ENCODE results near the gene DCAF17.

DCAF17 gene

GRCh38 chr2:171434013-171434989 is at the start of gene DCAF17:
TSS of gene DCAF17 (plus strand) at chr2:171434226. CDS start at chr2:171434578, 352 bp downstream.
- DNase-seq = peak; percentile 95

- DNase-seq = no peak
These were observed 47.4 kb upstream of the DCAF17 start for GRCh38 chr2:171386627-171387026.

- DNase-seq = no peak
These were observed 47.0 kb upstream of the DCAF17 start for GRCh38 chr2:171387052-171387451.

GRCh38 chr2:171389325-171389724 is 44.7 kb upstream of the DCAF17 start:
- DNase-seq = no peak

- no peak for DNase-seq
These were observed 44.2 kb upstream of the DCAF17 start for GRCh38 chr2:171389780-171390179.

- no peak for DNase-seq
These were observed 43.0 kb upstream of the DCAF17 start for GRCh38 chr2:171390941-171391516.

GRCh38 chr2:171391532-171391931 is 42.5 kb upstream of the DCAF17 start:
- DNase-seq = no peak

GRCh38 chr2:171393487-171393886 is 40.5 kb upstream of the DCAF17 start:
- DNase-seq = no peak

- DNase-seq = no peak
These were observed 39.8 kb upstream of the DCAF17 start for GRCh38 chr2:171394164-171394740.

- DNase-seq = no peak
These were observed 34.7 kb upstream of the DCAF17 start for GRCh38 chr2:171399292-171399691.

GRCh38 chr2:171400395-171400794 is 33.6 kb upstream of the DCAF17 start:
- DNase-seq = no peak

- no peak for DNase-seq
These were observed 32.1 kb upstream of the DCAF17 start for GRCh38 chr2:171401947-171402346.

GRCh38 chr2:171402906-171403580 is 31.0 kb upstream of the DCAF17 start:
- no peak for DNase-seq

GRCh38 chr2:171404261-171404660 is 29.8 kb upstream of the DCAF17 start:
- no peak for DNase-seq

GRCh38 chr2:171404719-171405118 is 29.3 kb upstream of the DCAF17 start:
- DNase-seq = no peak

- no peak for DNase-seq
These were observed 28.5 kb upstream of the DCAF17 start for GRCh38 chr2:171405546-171405945.

- no peak for DNase-seq
These were observed 28.0 kb upstream of the DCAF17 start for GRCh38 chr2:171406044-171406443.

- DNase-seq = no peak
These were observed 26.9 kb upstream of the DCAF17 start for GRCh38 chr2:171407030-171407675.

GRCh38 chr2:171407676-171408044 is 26.4 kb upstream of the DCAF17 start:
- DNase-seq = no peak

- DNase-seq = no peak
These were observed 24.5 kb upstream of the DCAF17 start for GRCh38 chr2:171409436-171409971.

- no peak for DNase-seq
These were observed 23.9 kb upstream of the DCAF17 start for GRCh38 chr2:171410101-171410500.

- DNase-seq = no peak
These were observed 23.4 kb upstream of the DCAF17 start for GRCh38 chr2:171410624-171411023.
